ENCODE data around the gene UVRAG.

DNA sequence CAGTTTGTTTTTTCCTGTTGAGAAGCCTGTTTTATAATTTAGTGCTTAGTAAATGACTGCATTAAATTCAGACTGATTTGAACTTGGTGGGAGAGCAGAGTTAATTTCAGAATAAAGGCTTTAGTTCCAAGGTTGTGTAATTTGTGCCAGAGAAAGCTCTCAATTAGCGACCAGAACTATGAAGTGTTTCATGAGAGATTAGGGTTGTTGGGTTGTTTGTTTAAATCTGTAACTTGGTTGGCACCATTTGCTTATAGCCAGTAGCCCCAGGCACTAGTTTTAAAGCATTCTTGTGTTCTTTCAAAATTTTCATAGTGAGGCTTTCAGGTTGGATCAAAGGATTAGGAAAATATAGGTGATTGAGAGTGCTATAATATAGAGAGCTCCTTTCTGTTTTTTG, 25.5 kb downstream of the UVRAG start:
- TF ChIP-seq REST (IDR thresholded peaks at IDR 0.05; ENCODE audit: insufficient read depth in 1 of 2, low read depth in 2 of 2, low read length in 1 of 2) (no peak), POLR2AphosphoS5 (IDR thresholded peaks at IDR 0.05; ENCODE audit: low read depth, low read length) (no peak)
- TF ChIP-seq, protein P1, sequence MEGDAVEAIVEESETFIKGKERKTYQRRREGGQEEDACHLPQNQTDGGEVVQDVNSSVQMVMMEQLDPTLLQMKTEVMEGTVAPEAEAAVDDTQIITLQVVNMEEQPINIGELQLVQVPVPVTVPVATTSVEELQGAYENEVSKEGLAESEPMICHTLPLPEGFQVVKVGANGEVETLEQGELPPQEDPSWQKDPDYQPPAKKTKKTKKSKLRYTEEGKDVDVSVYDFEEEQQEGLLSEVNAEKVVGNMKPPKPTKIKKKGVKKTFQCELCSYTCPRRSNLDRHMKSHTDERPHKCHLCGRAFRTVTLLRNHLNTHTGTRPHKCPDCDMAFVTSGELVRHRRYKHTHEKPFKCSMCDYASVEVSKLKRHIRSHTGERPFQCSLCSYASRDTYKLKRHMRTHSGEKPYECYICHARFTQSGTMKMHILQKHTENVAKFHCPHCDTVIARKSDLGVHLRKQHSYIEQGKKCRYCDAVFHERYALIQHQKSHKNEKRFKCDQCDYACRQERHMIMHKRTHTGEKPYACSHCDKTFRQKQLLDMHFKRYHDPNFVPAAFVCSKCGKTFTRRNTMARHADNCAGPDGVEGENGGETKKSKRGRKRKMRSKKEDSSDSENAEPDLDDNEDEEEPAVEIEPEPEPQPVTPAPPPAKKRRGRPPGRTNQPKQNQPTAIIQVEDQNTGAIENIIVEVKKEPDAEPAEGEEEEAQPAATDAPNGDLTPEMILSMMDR (IDR thresholded peaks at IDR 0.05), result no peak

Data from Panc1 (cell line).